Hepatocyte (in vitro differentiated cells): ENCODE measurements around the gene GCNT3.

Experiments
- EZH2 ChIP-seq: fragments of 200-600 bp; sonication (generic); IDR thresholded peaks from 2 replicates; pipeline ENCODE4 v1.6.1; 2016; ENCODE audit warnings: antibody characterized with exemption, mild to moderate bottlenecking, borderline replicate concordance
- TF ChIP-seq, protein P1 (sequence below): fragments of 200-600 bp; sonication (generic); IDR thresholded peaks from 2 replicates; pipeline ENCODE4 v1.5.1; 2016; ENCODE audit warnings: antibody characterized with exemption, mild to moderate bottlenecking; ENCODE audit not compliant: poor library complexity

DNA sequence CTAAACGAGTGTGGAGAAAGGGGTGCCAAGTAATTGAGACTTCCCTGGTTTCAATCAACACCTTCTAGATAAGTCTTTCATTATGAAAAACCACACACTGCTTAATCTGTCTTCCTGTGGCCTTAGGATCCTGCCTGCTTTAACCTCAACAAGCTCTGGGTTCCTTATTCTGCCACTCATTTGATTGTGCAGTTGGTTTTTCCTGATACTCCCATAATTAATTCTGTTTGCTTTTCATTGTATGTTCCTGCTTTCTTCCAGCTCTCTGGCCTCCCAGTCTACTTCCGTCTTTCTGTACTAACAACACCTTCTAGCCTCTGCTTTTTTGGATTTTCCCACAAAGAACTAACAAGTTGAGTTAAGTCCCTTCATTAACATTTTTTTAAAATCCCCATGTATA is 20.2 kb upstream of the GCNT3 start:
- TF ChIP-seq EZH2, result no peak
- TF ChIP-seq, protein P1, sequence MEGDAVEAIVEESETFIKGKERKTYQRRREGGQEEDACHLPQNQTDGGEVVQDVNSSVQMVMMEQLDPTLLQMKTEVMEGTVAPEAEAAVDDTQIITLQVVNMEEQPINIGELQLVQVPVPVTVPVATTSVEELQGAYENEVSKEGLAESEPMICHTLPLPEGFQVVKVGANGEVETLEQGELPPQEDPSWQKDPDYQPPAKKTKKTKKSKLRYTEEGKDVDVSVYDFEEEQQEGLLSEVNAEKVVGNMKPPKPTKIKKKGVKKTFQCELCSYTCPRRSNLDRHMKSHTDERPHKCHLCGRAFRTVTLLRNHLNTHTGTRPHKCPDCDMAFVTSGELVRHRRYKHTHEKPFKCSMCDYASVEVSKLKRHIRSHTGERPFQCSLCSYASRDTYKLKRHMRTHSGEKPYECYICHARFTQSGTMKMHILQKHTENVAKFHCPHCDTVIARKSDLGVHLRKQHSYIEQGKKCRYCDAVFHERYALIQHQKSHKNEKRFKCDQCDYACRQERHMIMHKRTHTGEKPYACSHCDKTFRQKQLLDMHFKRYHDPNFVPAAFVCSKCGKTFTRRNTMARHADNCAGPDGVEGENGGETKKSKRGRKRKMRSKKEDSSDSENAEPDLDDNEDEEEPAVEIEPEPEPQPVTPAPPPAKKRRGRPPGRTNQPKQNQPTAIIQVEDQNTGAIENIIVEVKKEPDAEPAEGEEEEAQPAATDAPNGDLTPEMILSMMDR, result no peak
